Activated CD8-positive, alpha-beta memory T cell treated with anti-CD3 and anti-CD28 coated beads, Interleukin-2, amount 50 U/mL, for 4 hours (primary cell): ENCODE measurements around the gene SPATS2L.

Source experiments
- DNase-seq: peaks from one replicate; pipeline ENCODE4 v3.0.0-alpha.2; 2020

SPATS2L gene

GRCh38 chr2:200380091-200380561, 73.6 kb downstream of the SPATS2L start:
- no peak for DNase-seq

DNA sequence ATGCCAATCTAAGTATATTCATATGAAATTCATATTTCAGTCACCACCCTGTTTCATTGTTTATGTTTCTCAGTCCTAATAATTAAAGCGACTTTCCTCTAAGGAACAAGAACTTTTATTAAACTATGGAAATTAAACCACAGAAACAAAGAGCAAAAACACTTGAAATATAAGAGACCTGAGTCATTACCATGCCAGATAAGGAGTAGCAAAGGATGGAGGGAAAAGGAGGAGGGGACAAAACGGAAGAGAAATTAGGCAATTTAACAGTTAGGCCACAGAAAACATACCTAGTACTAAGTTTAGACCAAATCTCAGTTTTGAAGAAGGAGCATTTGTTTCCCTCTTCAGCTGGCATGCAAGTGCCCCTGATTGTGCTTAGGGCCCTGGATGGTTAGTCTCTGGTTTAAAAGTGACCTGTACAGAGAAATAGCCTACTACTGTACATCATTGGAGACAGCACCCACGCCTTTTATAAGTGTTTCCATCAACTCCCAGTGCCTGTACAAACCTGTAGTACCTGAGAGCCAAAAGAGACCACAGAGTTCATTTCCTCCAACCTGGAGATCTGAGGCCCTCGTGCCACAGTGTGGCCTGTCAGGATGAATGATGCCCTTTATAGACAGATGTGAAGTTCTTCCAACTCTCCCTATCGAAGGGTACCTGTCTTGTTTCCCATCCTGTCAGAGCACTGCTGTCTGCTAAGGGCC, 74.5 kb downstream of the SPATS2L start:
- no peak for DNase-seq

GRCh38 chr2:200382874-200383273, 76.4 kb downstream of the SPATS2L start:
- no peak for DNase-seq

DNA sequence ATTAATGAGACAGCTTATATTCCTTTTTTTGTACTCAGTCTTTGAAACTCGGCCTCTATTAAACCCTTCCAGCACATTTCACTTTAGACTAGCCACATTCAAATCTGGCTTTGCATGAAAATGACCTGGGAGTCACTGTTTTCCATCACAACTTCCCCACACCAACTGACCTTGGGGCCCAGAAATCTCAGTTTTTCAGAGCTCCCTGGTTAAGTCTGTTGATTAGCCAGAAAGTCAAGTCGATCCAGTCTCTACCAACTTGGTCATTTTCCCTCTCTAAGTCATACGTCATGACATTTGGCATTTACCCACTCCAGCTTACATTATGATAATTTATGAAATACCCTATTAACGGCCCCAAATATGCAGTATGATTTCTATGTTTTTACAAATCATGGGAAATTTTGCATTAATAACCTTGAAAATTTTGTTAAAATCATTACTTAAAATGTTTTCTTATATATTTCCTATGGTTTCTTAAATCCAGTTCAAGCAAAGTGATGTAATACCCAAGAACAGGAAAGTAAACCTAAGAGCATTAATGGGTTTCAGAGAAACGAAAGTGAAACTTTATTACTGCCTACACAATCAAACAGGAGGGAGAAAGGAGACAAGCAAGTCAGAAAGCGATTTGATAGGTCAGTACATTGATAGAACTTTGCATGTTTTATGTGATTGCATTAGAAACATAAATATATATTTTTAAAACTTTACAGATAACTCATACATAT, 77.1 kb downstream of the SPATS2L start:
- DNase-seq: no peak

GRCh38 chr2:200385063-200385635, 78.7 kb downstream of the SPATS2L start:
- DNase-seq: no peak

DNA sequence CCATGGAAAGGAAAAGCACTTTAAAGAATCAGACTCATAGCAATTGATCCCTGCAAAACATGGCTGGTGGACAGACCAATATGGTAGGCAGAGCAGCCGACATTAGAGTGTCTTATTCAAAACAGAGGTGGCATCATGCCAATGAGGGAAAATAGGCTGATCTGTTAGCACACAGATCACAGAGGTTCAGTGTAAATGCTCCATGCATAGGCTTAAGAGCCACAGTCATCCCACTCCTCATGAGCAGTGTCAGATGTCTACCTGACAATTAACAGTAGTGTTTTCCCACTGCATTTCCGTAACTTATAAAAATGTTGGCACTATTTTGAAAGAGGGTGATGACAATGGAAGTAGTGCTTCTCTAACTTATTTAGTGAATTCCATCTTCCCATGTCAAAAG, 86.7 kb downstream of the SPATS2L start:
- no peak for DNase-seq

- no peak for DNase-seq
These were observed 87.6 kb downstream of the SPATS2L start for GRCh38 chr2:200394045-200394444.

- DNase-seq: no peak
These were observed 90.3 kb downstream of the SPATS2L start for GRCh38 chr2:200396781-200397242.

DNA sequence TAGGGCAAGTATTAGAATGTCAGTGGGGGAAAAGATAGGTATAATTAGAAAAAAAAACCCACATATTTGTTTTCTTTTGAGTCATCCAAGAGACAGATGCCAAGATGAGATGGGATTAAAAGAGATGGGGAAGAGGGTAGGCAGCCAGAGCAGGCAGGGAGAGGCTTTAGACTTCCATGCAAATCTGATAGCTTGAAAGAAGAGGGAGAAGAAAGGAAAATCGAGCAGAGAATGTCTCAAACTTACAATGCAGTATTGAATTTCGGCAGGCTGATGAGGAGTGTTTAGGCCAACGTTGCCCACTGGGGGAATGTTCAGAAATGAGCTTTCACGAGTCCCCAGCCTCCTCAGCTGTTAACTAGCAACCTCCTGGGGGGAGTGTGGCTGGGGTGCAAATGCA, 91.3 kb downstream of the SPATS2L start:
- no peak for DNase-seq

GRCh38 chr2:200399046-200399445, 92.6 kb downstream of the SPATS2L start:
- DNase-seq: no peak

- DNase-seq: no peak
These were observed 93.1 kb downstream of the SPATS2L start for GRCh38 chr2:200399636-200400035.

- DNase-seq: no peak
These were observed 97.3 kb downstream of the SPATS2L start for GRCh38 chr2:200403814-200404213.

DNA sequence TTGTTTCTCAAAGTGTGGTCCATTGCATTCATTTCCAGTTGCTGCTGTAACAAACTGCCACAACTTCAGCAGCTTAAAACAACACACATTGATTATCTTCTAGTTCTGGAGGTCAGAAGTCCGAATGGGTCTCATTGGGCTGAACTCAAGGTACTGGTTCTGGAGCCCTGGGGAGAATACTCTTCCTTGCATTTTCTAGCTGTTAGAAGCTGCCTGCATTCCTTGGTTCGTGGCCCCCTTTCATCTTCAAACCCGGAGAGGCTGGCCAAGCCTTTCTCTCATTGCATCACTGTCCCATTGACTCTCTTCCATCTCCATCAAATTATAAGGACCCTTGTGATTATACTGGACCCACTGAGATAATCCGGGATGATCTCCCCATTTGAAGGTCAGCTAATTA, 98.1 kb downstream of the SPATS2L start:
- no peak for DNase-seq

DNA sequence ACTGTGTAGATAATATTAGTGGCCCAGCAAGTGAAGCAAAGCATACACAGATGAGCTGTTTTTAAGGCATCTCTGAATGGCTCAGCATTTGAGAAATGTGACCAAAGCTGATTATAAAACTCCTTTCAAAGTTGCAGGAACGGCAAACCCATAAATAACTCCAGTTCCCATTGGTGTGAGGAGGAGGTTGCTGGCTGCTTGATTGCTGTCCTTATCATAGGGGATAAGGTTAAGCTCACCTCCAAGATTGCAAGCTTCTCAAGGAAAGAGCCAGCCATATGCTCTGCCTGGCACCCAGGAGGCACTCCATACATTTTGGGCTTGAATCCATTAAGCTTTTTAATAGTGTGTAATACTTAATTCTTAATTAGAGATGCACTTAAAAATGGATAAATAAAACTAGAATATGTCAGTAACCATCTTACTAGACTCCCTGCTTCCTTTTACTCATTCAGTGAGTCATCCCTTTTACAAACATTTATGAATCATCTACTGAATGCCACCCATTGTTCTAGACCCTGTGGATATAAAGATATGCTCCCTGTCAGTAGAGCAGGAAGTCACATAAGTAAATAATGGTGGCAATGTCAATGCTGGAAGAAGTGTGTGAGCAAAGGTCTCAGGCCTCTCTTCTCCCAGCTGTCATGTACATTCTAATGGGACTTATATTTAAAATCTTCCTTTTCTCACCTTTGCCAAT, 99.3 kb downstream of the SPATS2L start:
- no peak for DNase-seq

GRCh38 chr2:200406379-200406778, 99.9 kb downstream of the SPATS2L start:
- no peak for DNase-seq

DNA sequence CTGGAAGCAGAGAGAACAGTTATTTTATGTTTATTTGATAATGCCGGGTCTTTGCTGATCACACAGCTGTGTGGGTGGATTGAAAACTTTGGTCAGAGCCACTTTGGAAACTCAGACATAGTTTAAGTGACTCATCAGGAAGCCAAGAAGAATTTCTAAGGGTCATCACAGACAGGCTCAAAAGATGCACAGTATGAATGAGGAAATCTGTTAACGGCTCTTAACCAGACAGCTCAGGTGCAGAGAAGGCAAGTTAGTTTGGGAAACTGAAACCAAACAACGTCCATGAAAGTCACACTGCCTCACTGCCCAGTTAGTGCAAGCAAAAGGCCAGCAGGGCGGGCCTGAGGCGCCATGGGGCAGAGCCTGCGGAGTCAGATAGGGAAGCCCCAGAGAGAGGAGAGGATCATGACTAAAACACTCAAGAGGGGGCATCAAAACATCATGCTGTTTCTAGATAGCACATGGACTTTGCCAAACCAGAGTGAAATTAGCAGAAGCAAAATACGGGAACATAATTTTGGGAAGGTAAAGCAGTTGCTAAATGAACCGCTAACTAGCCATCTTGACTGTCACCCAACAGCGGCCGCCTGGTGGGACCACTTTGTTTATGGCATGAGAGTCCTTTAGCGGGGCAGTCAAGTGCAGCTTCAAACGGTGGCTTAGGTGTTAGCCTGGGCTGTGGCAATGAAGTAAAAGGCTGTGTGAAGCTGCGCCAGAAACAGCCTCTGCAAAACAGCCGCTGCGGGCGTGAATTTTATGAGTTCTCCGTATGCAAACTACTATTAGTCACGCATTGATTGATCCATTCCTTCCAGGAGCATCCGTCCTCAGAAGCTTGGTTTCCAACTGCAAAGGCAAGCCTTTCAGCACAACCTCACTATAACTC, 102.2 kb downstream of the SPATS2L start:
- no peak for DNase-seq

GRCh38 chr2:200411831-200412230, 105.3 kb downstream of the SPATS2L start:
- no peak for DNase-seq

- no peak for DNase-seq
These were observed 107.9 kb downstream of the SPATS2L start for GRCh38 chr2:200414367-200414766.

GRCh38 chr2:200415455-200415854, 109.0 kb downstream of the SPATS2L start:
- DNase-seq: no peak

GRCh38 chr2:200416878-200417277, 110.4 kb downstream of the SPATS2L start:
- DNase-seq: no peak

GRCh38 chr2:200417366-200417765, 110.9 kb downstream of the SPATS2L start:
- no peak for DNase-seq

GRCh38 chr2:200418399-200418798, 111.9 kb downstream of the SPATS2L start:
- DNase-seq: no peak
